Measurements from ENCODE around the gene ACADS.

GRCh38 chr12:120680165-120680738 lies 45.4 kb upstream of the ACADS start:
- TF ChIP-seq CTCF (IDR thresholded peaks at IDR 0.05; ENCODE audit: poor library complexity, severe bottlenecking), result no peak
- no peak for TF ChIP-seq EP300 (conservative IDR thresholded peaks at IDR 0.05; ENCODE audit: poor library complexity, severe bottlenecking)
- TF ChIP-seq EZH2 (IDR thresholded peaks at IDR 0.05; ENCODE audit: borderline replicate concordance, insufficient read depth, low read length, poor library complexity, severe bottlenecking), result no peak
- no peak for TF ChIP-seq POLR2AphosphoS5 (IDR thresholded peaks at IDR 0.05)
- TF ChIP-seq TAF1 (IDR thresholded peaks at IDR 0.05; ENCODE audit: low read depth), result no peak
- TF ChIP-seq REST (IDR thresholded peaks at IDR 0.05; ENCODE audit: borderline replicate concordance), result no peak
- TF ChIP-seq RAD21 (conservative IDR thresholded peaks at IDR 0.05), result no peak

All from neural cell (in vitro differentiated cells).